GM12878 (cell line): Measurements from ENCODE around the gene AQP3. TPM values are rescaled to one million over a fixed set of nuclear protein-coding genes. Genes with fewer than 3 reads are reported as not detected.

ENCODE experiments used
- ATAC-seq: fragments of 200-7000 bp; cut with Tn5 transposase; 3 replicates; pipeline ENCODE4 v1.9.1; 2020; ENCODE audit warnings: mild to moderate bottlenecking, moderate library complexity
- BruUV-seq: library from RNA; stranded (reverse); fragments of 400-500 nt; replicated peaks from 2 replicates; lab custom pipeline; 2021; lab: Mats Ljungman, UMichigan
- CTCF ChIA-PET: fragments of 300-600 bp; sonication (Branson Sonifier 250); formaldehyde crosslinking; extraction: SDS; loops from one replicate; lab custom pipeline; 2021; ENCODE audit warnings: inconsistent platforms; lab: Yijun Ruan, JAX
- POLR2A ChIA-PET: fragments of 350-600 bp; formaldehyde crosslinking; extraction: SDS; loops from one replicate; lab custom pipeline; 2021; ENCODE audit warnings: inconsistent platforms; lab: Charles Lee
- RAD21 ChIA-PET: fragments of 300-600 bp; sonication (Branson Sonifier 250); formaldehyde crosslinking; loops from one replicate; lab custom pipeline; 2023; ENCODE audit warnings: antibody characterized with exemption; ENCODE audit not compliant: unreplicated experiment; lab: Charles Lee
- SMC1A ChIA-PET: fragments of 300-600 bp; sonication (Branson Sonifier 250); formaldehyde crosslinking; loops from one replicate; lab custom pipeline; 2023; ENCODE audit not compliant: unreplicated experiment, uncharacterized antibody; lab: Charles Lee
- DNase-seq: peaks from one replicate; pipeline ENCODE4 v3.0.0-alpha.2; 2011; ENCODE audit warnings: low read depth, low spot score
- FAIRE-seq: peaks from 3 replicates; lab custom pipeline; 2011; peaks lifted over from hg19 to GRCh38; lab: Jason Lieb, UNC
- H2AFZ ChIP-seq: 2 replicates; pipeline ENCODE4 v1.6.0; 2011; ENCODE audit warnings: low read depth, low read length, control low read depth; ENCODE audit not compliant: control insufficient read depth
- H3K27ac ChIP-seq: 2 replicates; pipeline ENCODE4 v1.5.1; 2011; ENCODE audit warnings: control low read depth; ENCODE audit not compliant: control insufficient read depth, insufficient read depth
- H3K27me3 ChIP-seq, 2 experiments: replicated peaks in 1 of 2; 2 replicates each; pipeline versions ENCODE4 v1.6.0 to v1.6.1; 2011; ENCODE audit warnings: low read length in 1 of 2; ENCODE audit not compliant: control insufficient read depth in 2 of 2, insufficient read depth in 2 of 2
- H3K36me3 ChIP-seq, 2 experiments: 2 replicates each; pipeline ENCODE4 v1.5.1; 2011; ENCODE audit warnings: low read length in 1 of 2; ENCODE audit not compliant: control insufficient read depth in 2 of 2, insufficient read depth in 2 of 2
- H3K4me1 ChIP-seq: 2 replicates; pipeline ENCODE4 v1.6.1; 2011; ENCODE audit warnings: mild to moderate bottlenecking, low read length, moderate library complexity, mixed read lengths; ENCODE audit not compliant: control insufficient read depth, insufficient read depth
- H3K4me2 ChIP-seq: 2 replicates; pipeline ENCODE4 v1.6.0; 2011; ENCODE audit warnings: control low read depth; ENCODE audit not compliant: control insufficient read depth, insufficient read depth
- H3K4me3 ChIP-seq: fragments of 200-600 bp; sonication (generic); 2 replicates; pipeline ENCODE4 v1.5.1; 2016
- H3K79me2 ChIP-seq: 2 replicates; pipeline ENCODE4 v1.6.0; 2011; ENCODE audit warnings: low read length; ENCODE audit not compliant: control insufficient read depth, insufficient read depth
- H3K9ac ChIP-seq: 2 replicates; pipeline ENCODE4 v1.8.0; 2011; ENCODE audit warnings: low read length, control low read depth, mixed read lengths; ENCODE audit not compliant: control insufficient read depth, insufficient read depth
- H3K9me3 ChIP-seq: replicated peaks from 3 replicates; pipeline ENCODE4 v1.5.1; 2011; ENCODE audit warnings: mild to moderate bottlenecking, low read length; ENCODE audit not compliant: control insufficient read depth, insufficient read depth
- H4K20me1 ChIP-seq: 2 replicates; pipeline ENCODE4 v1.6.0; 2011; ENCODE audit not compliant: control insufficient read depth, insufficient read depth
- CEBPB ChIP-seq, 2 experiments: fragments of 150-350 bp in 1 of 2; IDR thresholded peaks; 2 replicates each; pipeline ENCODE4 v1.6.1; 2012 to 2014; ENCODE audit warnings: low read depth in 2 of 2, low read length in 2 of 2, borderline replicate concordance in 1 of 2, inconsistent platforms in 1 of 2
- CHD2 ChIP-seq: IDR thresholded peaks from 2 replicates; pipeline ENCODE4 v1.6.1; 2011; ENCODE audit warnings: low read depth, low read length, improper control_type of control experiment, borderline replicate concordance
- ETV6 ChIP-seq, 2 experiments: fragments of 450-650 bp in 1 of 2; IDR thresholded peaks in 1 of 2; conservative IDR thresholded peaks in 1 of 2; 2 replicates each; pipeline ENCODE4 v1.6.1; 2014; ENCODE audit warnings: antibody characterized with exemption in 1 of 2, borderline replicate concordance in 1 of 2, low read depth in 1 of 2, mild to moderate bottlenecking in 1 of 2, moderate library complexity in 1 of 2
- NR2C1 ChIP-seq: fragments of 450-650 bp; IDR thresholded peaks from 2 replicates; pipeline ENCODE4 v1.6.1; 2017; ENCODE audit warnings: antibody characterized with exemption, mild to moderate bottlenecking, moderate library complexity
- PML ChIP-seq: IDR thresholded peaks from 2 replicates; pipeline ENCODE4 v1.6.1; 2012; ENCODE audit warnings: low read length, inconsistent platforms
- POU2F2 ChIP-seq: IDR thresholded peaks from 3 replicates; pipeline ENCODE4 v1.6.1; 2011; ENCODE audit warnings: low read depth, mild to moderate bottlenecking, low read length, borderline replicate concordance
- RAD21 ChIP-seq: IDR thresholded peaks from 2 replicates; pipeline ENCODE4 v1.6.1; 2011; ENCODE audit warnings: mild to moderate bottlenecking, low read depth, low read length, moderate library complexity; ENCODE audit not compliant: insufficient read depth
- RUNX3 ChIP-seq: IDR thresholded peaks from 2 replicates; pipeline ENCODE4 v1.6.1; 2012; ENCODE audit warnings: low read length, inconsistent platforms
- TCF3 ChIP-seq: IDR thresholded peaks from 2 replicates; pipeline ENCODE4 v1.6.1; 2012; ENCODE audit warnings: low read depth, mild to moderate bottlenecking, low read length, borderline replicate concordance; ENCODE audit not compliant: insufficient read depth
- ZNF217 ChIP-seq: fragments of 450-650 bp; IDR thresholded peaks from 2 replicates; pipeline ENCODE4 v1.6.1; 2017; ENCODE audit warnings: antibody characterized with exemption, mild to moderate bottlenecking
- ZNF24 ChIP-seq: fragments of 450-650 bp; IDR thresholded peaks from 2 replicates; pipeline ENCODE4 v1.6.1; 2017; ENCODE audit warnings: antibody characterized with exemption, mild to moderate bottlenecking
- ZNF384 ChIP-seq: IDR thresholded peaks from 2 replicates; pipeline ENCODE4 v1.6.1; 2012; ENCODE audit warnings: low read depth, mild to moderate bottlenecking, low read length, improper control_type of control experiment, borderline replicate concordance
- ZSCAN29 ChIP-seq: fragments of 450-650 bp; IDR thresholded peaks from 2 replicates; pipeline ENCODE4 v1.6.1; 2017; ENCODE audit warnings: mild to moderate bottlenecking, moderate library complexity
- WGBS: methylation state at CpG from one replicate; pipeline ENCODE4 v1.1.6; 2016; ENCODE audit warnings: low lambda C conversion rate; ENCODE audit not compliant: insufficient replicate concordance, insufficient coverage; ENCODE audit errors: missing lambda C conversion rate; 5-methylcytosine and 5-hydroxymethylcytosine counted together
- in situ Hi-C: fragments of 300-500 bp; cut with MboI; formaldehyde crosslinking; loops from 9 replicates; pipeline ENCODE4 v1.14.3; 2018; ENCODE audit warnings: mixed read lengths
- intact Hi-C: fragments of 100-400 bp; cut with micrococcal nuclease; formaldehyde crosslinking; loops from one replicate; pipeline ENCODE4 v1.14.2; 2022; ENCODE audit not compliant: unreplicated experiment
- polyA plus RNA-seq, 11 experiments: library from polyadenylated mRNA; depleted of rRNA in 4 of 11; unstranded in 6 of 11; stranded (reverse) in 5 of 11; fragments of >200 nt; fragmentation: Nextera tagmentation in 4 of 11; fragmentation: Illumina TruSeq in 1 of 11; extraction: Ambion mirVana in 4 of 11; extraction: Trizol in 1 of 11; gene quantifications; 1 replicate in 1 of 11; 2 replicates in 10 of 11; pipeline versions ENCODE4 v1.2.1 to v1.2.3, GENCODE V29; 2011 to 2016; ENCODE audit warnings: inconsistent platforms in 2 of 11, missing spikeins in 2 of 11, low read depth in 1 of 11
- total RNA-seq, 4 experiments: library from RNA; depleted of rRNA in 3 of 4; stranded (reverse); fragments of >200 nt in 3 of 4; fragmentation: Illumina TruSeq in 1 of 4; extraction: Trizol in 1 of 4; gene quantifications; 2 replicates each; pipeline versions ENCODE4 v1.2.1 to v1.2.3, GENCODE V29; 2013 to 2021
- TF ChIP-seq, protein P1 (sequence below): IDR thresholded peaks from 2 replicates; pipeline ENCODE4 v1.6.1; 2012; ENCODE audit warnings: low read depth, low read length, improper control_type of control experiment
- TF ChIP-seq, protein P2 (sequence below): IDR thresholded peaks from 2 replicates; pipeline ENCODE4 v1.6.1; 2011; ENCODE audit warnings: low read depth, mild to moderate bottlenecking, low read length, moderate library complexity, borderline replicate concordance; ENCODE audit errors: extremely low read depth

AQP3 gene
- total and polyA plus RNA-seq, 10 of the 15 experiments (the other 5 are each of a cell fraction or from before 2014, with no cell fraction given) = 0.60 to 11.8 (median 4.5) TPM

DNA sequence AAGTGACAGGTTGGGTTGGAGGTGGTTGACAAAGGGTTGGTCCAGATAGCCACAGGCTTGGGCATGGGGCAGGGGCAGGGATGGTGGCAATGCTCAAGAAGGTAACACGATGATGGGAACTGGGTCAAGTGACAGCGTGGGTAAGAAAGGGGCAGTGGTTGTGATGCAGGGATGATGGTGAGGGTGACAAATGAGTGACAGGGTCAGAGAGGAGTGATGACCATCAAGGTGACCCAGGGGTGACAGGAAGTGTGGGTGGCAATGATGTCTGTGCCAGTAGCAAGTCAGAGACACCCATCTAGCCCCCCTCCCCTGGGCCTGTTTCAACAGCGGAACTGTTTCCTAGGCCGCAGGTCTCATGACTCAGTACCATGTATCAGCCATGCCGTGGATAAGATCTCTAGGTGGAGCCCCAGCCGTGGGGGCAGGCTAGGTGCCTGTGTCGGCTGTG, 20.5 kb downstream of the AQP3 start:
- POLR2A ChIA-PET = no interaction called here
- in situ Hi-C loops = no loop called here

More for the DNA sequence above, 20.5 kb downstream of the AQP3 start:
- Histone ChIP-seq H3K79me2 (no peaks in the 10 kb centered on the region), H3K4me3 (no peak overlapping the region), H4K20me1 (no peaks in the 10 kb centered on the region), H3K27me3 (no peaks in the 10 kb centered on the region), H2AFZ (no peak overlapping the region), H3K27ac (no peak overlapping the region), H3K36me3 (no peaks in the 10 kb centered on the region), H3K4me2 (no peak overlapping the region), H3K4me1 (no peaks in the 10 kb centered on the region), H3K9me3 (no peaks in the 10 kb centered on the region), H3K9ac (no peak overlapping the region)
- intact Hi-C loops = no loop called here
- 45% methylated on average over 7 of the region's 7 CpGs for WGBS
- CTCF ChIA-PET = no interaction called here
- ATAC-seq = no peak
- no TSS peak for BruUV-seq
- TF ChIP-seq PML (no peak), ZNF384 (no peak), POU2F2 (no peak), ZNF24 (no peak), ZNF217 (no peak), ETV6 (conservative IDR thresholded peaks at IDR 0.05 in 1 of 2, IDR thresholded peaks at IDR 0.05 in 1 of 2; ENCODE audit: borderline replicate concordance in 1 of 2, low read depth in 1 of 2) (no peak), TCF3 (no peak), CEBPB (IDR thresholded peaks at IDR 0.05; ENCODE audit: borderline replicate concordance in 1 of 2, low read depth in 2 of 2, low read length in 2 of 2) (no peak), NR2C1 (no peak), CHD2 (no peak), RAD21 (no peak), ZSCAN29 (no peak), RUNX3 (no peak)
- TF ChIP-seq, protein P1, sequence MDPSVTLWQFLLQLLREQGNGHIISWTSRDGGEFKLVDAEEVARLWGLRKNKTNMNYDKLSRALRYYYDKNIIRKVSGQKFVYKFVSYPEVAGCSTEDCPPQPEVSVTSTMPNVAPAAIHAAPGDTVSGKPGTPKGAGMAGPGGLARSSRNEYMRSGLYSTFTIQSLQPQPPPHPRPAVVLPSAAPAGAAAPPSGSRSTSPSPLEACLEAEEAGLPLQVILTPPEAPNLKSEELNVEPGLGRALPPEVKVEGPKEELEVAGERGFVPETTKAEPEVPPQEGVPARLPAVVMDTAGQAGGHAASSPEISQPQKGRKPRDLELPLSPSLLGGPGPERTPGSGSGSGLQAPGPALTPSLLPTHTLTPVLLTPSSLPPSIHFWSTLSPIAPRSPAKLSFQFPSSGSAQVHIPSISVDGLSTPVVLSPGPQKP = no peak
- TF ChIP-seq, protein P2, sequence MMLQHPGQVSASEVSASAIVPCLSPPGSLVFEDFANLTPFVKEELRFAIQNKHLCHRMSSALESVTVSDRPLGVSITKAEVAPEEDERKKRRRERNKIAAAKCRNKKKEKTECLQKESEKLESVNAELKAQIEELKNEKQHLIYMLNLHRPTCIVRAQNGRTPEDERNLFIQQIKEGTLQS = no peak
- RAD21 ChIA-PET = no interaction called here
- SMC1A ChIA-PET = no interaction called here
- DNase-seq = no peak
- FAIRE-seq = no peak
